Left lobe of liver (tissue), 2 donors: Measurements from ENCODE around the gene ASB3. TPM values are rescaled to one million over a fixed set of nuclear protein-coding genes. Genes with fewer than 3 reads are reported as not detected.
A peak's percentile ranks its signal among the peaks of the same experiment; 100 is the strongest.
"Not testable (repeated sequence)": the region's sequence is repeated elsewhere in the genome, so short reads cannot be mapped to it uniquely, and the experiment has no call there.

ENCODE experiments used
- ATAC-seq: fragments of 200-7000 bp; cut with Tn5 transposase; one replicate; pipeline ENCODE4 v1.9.1; 2020; ENCODE audit warnings: mild to moderate bottlenecking, moderate library complexity
- DNase-seq: peaks from one replicate; pipeline ENCODE4 v3.0.0-alpha.2; 2020; ENCODE audit warnings: low spot score
- total RNA-seq: library from RNA; stranded (reverse); gene quantifications from one replicate; pipeline ENCODE4 v1.2.1, GENCODE V29; 2021
- donor health status: DM: no; HTN: no; CAD: no; lungs with moderate emphysema.
- donor health status: DM: no; HTN: yes; CAD: no.

Gene ASB3
- total RNA-seq, 1 donor from 2014 or later: 5.2 TPM

DNA sequence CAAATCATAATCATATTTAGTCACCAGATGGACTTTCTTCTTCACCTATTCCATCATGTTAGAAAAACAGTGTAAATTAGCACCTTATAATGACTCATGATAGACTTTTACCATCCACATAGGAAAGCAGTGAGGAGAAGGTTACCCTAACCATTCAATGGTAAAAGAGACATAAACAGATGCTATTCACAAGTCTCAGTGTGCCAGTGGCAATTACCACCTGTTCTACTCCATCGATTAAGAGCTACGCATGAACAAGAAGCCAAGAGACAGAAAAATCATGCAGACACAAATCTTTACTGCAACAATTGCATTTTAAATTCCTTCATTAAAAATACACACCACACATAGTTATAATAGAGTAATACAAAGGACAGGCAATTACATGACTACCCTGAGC lies 125.9 kb downstream of the ASB3 start:
- DNase-seq (no peak), ATAC-seq (no peak)

DNA sequence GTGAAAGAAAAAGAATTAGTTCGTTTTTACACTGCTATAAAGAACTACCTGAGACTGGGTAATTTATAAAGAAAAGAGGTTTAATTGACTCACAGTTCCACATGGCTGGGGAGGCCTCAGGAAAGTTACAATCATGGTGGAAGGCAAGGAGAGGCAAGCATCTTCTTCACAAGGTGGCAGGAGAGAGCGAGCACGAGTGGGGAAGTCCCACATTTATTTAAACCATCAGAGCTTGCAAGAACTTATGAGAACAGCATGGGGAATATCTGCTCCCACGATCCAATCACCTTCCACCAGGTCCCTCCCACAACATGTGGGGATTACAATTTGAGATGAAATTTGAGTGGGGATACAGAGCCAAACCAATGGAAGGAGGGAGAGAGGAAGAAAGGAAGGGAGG lies 128.3 kb downstream of the ASB3 start:
- not testable (repeated sequence) for DNase-seq, ATAC-seq

DNA sequence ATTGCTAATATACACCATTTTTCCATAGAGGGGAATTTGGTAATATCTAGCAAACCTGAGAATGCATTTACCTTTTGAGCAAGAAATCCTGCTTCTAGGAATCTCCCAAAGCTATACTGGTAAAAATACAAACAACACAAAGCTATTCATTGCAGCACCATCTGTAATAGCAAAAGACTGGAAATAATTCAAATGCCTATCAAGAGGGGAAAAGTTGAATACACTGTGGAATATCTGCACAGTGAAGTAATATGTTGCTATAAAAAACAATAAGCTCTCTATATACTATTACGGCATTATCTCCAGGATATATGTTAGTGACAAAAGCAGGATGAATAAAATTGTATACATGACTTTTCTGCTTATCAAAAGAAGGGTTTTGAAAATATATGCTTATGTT lies 131.5 kb downstream of the ASB3 start:
- DNase-seq: no peak
- ATAC-seq: no peak

DNA sequence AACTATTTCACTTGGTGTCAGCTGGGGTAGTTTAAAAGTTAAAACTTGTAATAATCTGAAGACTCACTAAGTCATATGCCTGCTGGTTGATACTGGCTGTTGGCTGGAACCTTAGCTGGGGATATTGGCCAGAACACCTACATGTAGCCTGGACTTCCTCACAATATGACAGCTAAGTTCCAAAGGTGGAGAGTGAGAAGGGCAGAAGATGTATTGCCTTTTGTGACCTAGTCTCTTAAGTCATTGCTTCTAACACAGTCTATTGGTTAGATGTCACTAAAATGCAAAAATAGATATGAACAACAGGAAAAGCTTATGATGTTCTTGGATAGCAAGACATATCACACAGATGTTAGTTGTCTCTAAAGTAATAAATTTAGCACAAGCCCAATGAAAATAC lies 132.4 kb downstream of the ASB3 start:
- DNase-seq (no peak), ATAC-seq (no peak)

DNA sequence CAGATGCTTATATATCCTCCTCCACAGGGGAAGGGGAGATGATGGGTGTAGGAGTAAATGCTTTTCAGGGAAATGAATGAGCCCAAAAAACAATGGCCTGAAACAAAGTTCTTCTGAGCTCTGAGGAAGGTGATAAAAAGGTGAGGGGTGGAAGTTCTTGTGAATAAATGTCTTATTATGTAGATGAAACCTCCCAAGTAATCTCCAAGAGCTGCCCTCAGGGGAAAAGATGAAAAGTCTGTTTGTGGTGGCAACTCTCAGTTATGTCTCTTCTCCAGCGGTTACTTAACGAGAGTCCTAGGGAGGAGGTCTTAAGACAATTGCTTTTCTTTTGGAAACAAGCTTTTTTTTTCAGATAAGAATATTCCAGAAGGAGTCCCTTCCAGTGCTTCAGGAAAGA lies 134.6 kb downstream of the ASB3 start:
- DNase-seq (no peak), ATAC-seq (no peak)

DNA sequence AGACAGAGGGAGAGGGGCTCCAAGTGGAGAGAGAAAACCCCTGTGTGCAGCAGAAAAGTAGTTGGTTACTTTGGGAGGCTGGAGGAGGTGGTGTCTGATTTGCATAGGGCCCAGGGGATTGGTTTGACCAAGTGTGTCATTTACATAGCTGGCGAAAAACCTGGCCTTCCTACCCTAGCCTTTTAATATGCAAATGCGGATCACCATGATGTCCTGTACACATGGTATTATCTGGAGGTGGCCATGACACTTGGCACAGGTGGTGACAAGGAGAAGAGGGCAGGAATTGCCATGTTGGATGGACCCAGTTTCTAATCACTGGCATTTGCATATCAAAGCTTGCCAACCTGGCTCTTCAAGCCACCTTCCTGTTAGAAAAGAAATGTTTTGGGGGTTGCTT lies 140.0 kb downstream of the ASB3 start:
- ATAC-seq: no peak

DNA sequence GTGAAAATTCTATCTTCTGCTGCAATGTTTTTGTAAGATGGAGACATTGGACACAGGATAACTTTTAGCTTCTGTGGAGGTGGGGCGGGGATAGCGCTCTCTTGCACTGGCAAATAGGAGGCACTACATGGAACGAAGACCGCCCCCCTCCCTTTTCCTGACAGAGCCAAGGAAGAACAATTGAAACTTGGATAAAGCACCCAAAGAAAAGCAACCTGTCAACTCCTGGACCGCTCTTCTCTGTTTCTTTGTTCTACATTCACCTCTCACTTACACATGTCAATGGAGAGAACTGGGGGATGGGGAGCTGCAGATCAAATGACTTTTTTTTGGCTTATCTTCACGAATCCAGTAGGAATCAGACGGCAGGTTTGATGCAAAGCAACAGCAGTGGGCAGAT lies 145.5 kb downstream of the ASB3 start:
- ATAC-seq: no peak
- DNase-seq: no peak

More for the DNA sequence above, 140.0 kb downstream of the ASB3 start:
- no peak for DNase-seq

DNA sequence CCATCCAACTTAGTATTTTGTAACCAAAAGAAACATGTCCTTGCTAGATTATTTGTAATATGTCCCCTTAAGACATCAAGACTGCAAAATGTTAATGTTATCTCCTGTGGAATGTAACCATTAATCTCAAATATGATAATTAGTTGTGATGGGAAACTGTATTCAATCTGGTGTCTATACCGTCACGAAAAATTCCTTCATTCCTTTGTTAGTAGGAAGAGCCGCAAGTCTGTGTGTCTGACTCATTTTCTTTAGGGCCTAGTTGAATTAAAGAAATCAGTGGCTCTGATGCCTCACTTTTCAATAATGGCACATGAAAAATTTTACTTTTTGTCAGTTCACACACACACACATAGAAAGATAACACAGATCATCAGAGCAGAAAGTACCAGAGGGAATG lies 146.3 kb downstream of the ASB3 start:
- no peak for ATAC-seq
- DNase-seq: no peak

DNA sequence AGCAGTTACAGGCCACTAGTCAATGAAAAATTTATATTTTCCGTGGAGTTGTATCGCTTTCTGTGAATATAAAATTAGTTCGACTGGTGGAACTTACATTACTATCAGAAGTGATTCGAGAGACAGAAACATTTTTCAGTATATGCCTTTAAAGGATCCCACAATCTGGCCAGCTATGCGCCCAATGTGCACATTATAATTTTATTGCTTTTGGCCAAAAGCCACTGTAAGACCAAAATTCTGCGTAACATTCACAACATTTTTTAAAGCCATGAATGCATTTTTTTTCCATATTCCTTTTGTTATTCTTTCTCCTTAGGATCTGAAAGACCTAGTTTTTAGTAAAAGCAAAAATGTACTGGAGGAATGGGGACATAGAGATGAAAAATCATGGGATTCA lies 150.2 kb downstream of the ASB3 start:
- no peak for DNase-seq
- ATAC-seq: no peak

DNA sequence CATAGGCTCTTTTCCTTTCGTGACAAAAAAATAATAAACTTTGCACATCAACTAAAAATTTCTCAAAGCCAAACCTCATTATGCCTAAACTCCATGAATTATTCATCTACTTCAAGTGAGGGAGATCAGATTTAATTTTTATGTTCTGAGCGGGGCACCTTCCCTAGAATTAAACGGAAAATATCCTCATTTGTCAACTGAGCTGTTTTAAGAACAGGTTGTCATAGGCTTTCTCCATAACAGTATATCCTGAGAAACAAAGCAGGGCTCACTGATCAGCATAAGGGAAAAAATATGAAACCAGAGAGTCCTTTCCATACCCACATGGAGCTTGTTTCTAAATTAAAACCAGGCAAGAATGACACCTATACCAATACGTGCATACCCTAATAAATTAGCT lies 150.6 kb downstream of the ASB3 start:
- ATAC-seq: no peak

DNA sequence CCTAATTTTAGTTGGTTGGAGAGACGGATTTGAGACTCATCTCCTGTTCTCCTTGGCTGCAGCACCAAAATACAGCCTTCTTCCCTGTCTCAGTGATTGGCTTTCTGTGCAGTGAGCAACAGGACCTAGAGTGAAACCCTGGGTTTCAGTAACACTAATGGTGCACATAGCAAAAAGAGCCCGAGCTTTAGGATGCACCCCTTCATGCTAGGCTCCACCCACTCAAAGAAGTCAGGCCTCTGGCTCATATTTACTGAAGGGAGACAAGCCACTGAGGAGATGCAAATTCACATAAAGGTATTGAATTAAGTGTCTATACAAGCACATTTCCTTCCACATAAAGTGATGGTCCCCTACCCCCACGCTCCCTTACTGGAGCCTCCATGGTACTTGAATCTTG lies 151.1 kb downstream of the ASB3 start:
- no peak for ATAC-seq

More for the DNA sequence above, 150.6 kb downstream of the ASB3 start:
- DNase-seq: no peak

DNA sequence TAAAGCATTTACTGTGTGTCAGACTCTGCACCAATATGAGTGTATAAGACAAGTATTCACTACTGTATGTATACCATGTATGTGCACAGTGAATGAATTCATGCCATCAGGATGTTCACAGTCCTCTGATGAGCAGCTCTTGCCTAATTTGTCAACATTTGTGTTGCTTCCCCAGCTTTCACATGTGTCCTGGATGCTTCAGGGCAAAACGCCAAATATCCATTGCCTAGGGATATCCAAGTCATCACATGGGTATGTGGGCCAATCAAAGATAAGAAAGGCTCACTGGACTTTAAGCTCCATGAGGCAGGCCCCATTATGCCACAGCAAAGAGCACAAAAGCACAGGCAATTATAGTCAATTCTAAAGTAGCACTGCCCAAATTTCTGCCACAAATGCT lies 153.3 kb downstream of the ASB3 start:
- peak; percentile 46 for ATAC-seq
- no peak for DNase-seq

More for the DNA sequence above, 151.1 kb downstream of the ASB3 start:
- DNase-seq: no peak

DNA sequence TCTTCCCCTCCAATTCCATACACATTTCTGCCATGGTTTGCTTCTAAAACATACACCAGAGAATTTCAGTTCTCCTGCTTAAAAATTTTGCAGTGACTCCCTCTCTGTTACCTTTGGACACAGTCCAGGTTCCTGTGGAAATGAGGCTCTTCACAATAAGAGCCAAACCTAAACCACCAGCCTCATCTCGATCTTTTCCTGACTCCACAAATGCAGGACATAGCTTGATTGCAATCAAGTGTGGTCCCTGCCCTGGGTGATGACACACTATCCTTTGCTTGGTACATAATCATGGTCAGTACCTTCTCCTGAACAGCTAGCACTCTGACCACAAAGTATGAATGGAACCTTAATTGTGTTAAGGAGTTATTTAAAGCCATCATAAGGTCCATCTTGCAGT lies 154.0 kb downstream of the ASB3 start:
- DNase-seq (no peak), ATAC-seq (no peak)

DNA sequence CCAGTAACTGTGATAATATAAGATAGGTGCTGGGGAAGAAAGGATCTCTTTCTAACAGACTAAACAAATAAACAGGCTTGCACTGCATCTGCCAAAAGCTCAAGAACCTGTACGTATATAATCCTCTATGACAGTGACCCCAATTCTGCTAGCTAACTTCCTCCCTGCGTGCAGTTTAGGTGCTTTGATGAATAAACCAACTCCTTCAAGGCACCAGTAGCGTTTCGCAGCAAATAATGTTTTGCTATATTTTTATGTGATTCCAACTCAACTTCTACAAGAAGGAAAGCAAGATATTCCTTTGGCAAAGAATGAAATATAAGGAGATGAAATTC lies 154.7 kb downstream of the ASB3 start:
- DNase-seq: no peak
- no peak for ATAC-seq

DNA sequence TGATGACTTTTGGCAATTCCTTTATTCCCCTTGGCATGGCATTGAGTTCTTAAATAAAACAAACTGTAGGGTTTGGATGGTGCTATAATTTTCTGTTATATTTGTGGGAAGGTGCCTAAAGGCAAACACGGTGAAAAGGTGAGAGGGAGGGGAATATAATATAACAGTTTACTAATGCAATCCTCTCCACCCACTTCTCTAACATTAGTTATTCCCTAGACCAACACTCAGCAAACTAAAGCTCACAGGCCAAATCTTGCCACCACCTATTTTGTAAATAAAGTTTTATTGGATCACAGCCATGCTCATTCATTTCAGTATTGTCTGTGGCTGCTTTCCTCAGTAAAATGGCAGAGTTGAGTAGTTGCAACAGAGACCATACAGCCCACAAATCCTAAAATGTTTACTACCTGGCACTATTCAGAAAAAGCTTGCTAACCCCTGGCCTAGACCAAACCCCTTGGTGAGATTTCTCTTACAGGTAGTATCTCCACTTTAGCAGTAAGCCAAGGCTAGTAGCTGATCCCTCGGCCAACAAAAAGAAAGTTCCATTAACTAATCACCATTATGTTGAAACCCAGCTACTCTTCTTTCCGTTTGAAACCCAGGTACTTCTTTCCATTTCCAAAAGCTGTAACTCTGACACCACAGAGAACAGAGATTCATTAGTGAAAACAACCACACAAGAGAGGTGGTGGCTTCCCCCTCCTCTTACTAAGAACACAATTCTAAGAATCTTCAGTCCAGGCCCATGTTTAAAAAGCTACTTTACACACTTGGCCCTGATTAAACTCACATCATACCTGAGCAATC lies 155.2 kb downstream of the ASB3 start:
- ATAC-seq: no peak
- no peak for DNase-seq

DNA sequence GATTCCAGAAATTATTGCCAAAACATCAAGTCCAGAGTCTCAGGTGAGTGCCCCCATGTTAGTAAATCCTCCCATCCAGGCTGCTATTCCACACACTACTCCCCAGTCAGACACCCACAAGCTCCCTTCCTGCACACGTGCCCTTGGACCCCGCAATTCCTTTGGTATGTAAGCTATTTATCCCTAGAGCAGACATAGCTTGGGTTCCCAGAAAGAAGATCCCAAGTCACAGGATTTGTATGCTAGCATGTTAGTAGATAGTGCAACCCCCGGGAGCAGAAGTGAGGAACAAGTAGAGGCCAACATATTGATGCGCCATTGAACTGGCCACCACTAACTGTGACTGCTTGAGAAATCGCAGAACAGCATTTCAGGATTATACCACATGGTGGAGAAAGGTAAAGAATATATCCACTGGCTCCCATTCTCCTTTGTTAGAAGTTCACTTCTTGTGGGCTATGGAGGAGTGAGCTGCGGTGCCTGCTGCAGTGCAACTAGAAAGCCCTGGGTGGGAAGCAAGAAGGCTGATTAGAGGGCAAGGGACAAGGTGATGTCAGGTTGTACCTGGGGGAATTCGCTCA lies 156.6 kb downstream of the ASB3 start:
- ATAC-seq (no peak), DNase-seq (no peak)

DNA sequence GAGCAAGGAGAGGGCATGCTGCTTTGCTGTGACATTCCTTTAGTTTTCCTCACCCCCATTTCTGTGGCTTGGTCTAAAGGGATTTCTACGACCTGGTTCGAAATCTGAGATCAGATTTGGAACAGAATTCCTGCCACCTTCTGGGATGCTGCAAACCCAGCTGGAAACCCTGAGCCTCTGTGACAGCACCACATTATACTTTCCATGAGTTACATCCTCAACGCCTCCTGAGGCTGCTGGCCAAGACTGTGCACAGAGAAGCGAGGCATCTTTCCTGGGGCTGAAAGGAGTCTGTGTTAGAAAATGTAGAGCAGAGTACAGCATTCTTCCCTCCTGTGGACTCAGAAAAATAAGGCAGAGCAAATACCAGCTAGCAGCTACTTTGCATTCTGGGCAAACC lies 157.3 kb downstream of the ASB3 start:
- no peak for DNase-seq
- ATAC-seq: no peak

DNA sequence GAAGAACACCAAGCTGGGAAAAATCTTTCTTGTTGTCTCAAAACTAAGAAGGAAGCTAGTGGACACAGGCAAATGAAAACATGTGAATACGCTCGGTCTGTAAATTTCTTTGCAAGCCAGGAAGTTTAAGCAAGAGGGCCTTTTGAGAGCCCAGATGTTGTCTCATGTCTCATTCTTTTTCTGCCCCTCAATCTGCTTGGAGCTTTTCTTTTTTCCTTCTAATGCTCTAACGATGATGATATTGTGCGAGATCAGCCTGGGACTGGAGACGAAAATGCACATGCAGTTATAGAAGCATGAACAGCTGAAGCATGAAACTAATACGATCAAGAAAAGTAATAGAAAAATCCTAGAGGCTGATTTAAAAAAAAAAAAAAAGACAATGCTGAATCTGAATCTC lies 157.8 kb downstream of the ASB3 start:
- DNase-seq: no peak
- no peak for ATAC-seq

DNA sequence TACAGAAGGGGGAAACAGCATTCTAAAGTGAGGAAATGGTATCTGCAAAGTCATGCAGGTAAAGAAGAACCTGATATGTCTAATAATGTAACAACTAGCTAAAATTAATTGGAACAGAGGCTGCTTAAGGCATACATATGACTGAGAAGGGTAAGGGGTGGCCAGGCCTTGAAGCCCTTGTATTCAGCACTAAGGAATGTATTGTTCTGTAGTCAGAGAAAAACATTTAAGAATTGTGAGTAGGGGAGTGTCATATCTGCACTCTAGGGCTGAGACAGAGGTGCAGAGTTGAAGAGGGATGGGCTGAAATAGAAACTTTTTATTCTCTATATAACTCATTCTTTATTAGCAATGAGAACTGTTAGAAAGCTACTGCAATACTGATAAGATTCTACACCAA lies 164.6 kb downstream of the ASB3 start:
- DNase-seq: no peak
- no peak for ATAC-seq

DNA sequence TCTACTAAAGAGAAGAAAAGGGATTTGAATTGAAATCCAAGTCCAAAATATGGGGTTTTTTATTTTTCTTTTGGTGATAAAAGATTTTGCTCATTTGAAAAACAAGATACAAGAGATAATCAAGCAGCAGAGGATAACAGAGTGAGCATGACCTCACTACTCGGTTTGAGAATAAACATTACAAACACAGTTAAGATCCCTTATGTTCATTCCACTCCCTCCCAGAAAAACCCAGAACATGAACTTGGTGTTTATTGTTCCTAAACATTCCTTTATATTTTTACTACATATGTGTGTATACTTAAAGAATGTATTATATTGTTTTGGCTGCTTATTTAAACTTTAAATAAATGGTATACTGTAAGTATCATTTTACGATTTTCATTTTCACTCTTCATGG lies 165.8 kb downstream of the ASB3 start:
- no peak for ATAC-seq

More for the DNA sequence above, 165.8 kb downstream of the ASB3 start:
- DNase-seq: no peak
